ENCODE measurements around the gene CAGE1.

CAGE1 gene

GRCh38 chr6:7304821-7305220 is 84.7 kb downstream of the CAGE1 start:
- DNase-seq = no peak

DNA sequence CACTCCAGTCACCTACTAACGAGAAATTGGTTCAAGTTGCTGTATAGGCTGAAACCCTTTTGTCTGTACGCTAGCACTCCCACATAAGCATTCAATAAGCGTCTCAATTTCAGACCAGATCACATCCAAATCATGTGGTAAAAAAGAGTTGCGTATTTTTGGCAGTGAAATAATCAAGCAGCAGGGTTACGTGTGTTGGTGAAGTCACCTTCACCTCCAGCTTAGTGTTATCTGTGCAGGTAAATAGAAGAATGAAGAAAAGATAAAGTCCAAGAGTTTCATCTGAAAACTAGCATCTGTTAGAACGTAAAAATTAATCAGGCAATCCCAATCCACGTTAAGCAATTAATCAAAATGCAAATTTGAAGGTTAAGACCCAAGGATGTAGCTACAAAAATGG is 87.8 kb downstream of the CAGE1 start:
- DNase-seq = no peak

GRCh38 chr6:7300926-7301325 is 88.6 kb downstream of the CAGE1 start:
- no peak for DNase-seq

DNA sequence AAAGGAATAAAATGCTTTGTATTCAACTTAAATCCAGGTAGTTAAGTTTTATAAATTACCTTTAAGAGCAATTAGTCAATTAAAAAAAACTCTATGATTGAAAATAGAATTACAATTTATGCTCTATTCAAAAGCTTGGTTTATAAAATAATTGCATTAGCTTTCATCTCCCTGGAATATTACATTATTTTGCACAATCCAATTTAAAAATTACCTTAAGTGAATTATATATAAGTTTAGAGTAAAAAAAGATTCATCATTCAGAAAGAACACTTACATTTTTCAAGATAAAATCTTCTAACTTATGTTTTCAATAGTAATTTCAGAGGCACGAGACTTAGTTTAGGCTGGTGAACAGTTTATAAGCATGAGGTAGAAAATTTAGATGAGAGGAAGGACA is 91.4 kb downstream of the CAGE1 start:
- DNase-seq = no peak

DNA sequence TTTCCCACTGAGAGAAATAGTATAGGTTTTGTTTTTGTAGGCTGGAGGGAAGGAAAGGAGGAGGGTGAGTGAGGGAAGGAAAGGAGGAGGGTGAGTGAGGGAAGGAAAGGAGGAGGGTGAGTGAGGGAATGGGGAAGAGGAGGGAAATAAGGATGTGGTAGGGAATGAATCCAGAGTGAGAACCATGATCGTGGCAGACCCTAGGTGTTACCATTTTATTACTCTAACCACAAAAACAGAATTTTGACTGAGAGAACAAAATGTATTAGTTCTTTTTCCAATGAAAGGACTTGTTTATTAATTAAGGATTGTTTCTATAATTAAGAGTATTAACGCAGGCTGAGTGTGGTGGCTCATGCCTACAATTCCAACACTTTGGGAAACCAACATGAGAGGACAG is 92.9 kb downstream of the CAGE1 start:
- DNase-seq = no peak

- no peak for DNase-seq
These were observed 93.6 kb downstream of the CAGE1 start for GRCh38 chr6:7295916-7296315.

GRCh38 chr6:7292596-7293255 is 96.8 kb downstream of the CAGE1 start:
- no peak for DNase-seq

GRCh38 chr6:7290079-7290478 is 99.5 kb downstream of the CAGE1 start:
- DNase-seq = no peak

DNA sequence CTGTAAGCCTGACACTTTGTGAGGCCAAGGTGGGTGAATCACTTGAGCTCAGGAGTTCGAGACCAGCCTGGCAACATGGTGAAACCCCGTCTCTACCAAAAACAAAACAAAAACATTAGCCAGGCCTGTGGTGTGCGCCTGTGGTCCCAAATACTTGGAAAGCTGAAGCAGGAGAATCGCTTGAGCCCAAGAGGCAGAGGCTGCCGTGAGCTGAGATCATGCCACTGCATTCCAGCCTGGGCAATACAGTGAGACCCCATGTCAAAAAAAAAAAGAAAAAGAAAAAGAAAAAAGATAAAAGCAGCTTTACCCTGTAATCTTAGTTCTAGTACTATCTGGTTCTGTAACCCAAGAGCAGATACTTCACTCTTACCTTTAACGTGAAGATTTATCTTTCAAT is 104.1 kb downstream of the CAGE1 start:
- DNase-seq = no peak

GRCh38 chr6:7283676-7284075 is 105.9 kb downstream of the CAGE1 start:
- no peak for DNase-seq

DNA sequence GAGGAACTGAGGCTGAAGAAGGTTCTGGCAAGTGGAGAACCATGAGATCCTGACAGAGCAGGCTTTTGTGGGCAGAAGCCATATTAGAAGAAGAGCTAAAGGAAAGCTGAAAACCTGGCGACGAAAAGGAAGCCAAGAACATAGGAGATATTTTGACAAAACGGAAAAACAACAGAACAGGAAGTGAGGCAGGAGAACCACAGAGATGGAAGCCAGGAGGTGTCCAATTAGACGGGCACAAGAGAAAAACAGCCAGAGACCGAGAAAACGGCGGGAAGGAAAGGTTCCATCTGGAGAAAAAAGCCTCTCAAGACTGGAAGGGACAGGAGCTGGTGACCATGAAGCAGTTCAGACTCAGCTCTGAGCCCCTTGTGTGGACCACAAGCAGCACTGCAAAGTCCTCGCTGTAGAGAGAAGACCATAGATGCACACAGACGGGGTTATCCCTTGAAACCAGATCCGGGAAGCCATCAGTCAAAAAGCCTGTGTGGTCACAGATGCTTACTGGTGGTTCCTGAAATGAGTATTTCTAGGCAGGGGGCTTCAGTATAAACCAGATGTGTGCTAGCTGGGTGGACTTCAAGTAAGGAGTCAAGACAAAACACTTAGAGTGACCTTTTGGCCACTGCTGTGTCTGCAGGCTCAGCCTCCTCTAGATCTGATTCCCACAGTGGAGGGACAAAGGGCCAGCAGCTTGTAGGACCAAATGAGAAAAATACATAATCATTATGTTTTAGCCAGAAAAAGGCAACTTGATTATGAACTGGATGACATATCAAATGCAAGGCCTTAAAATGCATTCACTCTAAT is 107.2 kb downstream of the CAGE1 start:
- no peak for DNase-seq
